ENCODE results near the gene ASIC4. TPM values are rescaled to one million over a fixed set of nuclear protein-coding genes. Genes with fewer than 3 reads are reported as not detected.

ASIC4 gene
- total and polyA plus RNA-seq, 2 of the 13 experiments (the other 11 are each of a cell fraction or from before 2014, with no cell fraction given): 0.03 TPM; not detected in 1

- TF ChIP-seq CHD4 (IDR thresholded peaks at IDR 0.05; ENCODE audit: borderline replicate concordance, low read length) (no peak), FOXA1 (IDR thresholded peaks at IDR 0.05) (no peak), FOXA1 (CRISPR knock-in tag; IDR thresholded peaks at IDR 0.05) (no peak), U2AF1 (optimal IDR thresholded peaks at IDR 0.05; ENCODE audit: low read depth, low read length) (peak; percentile 61), ZSCAN20 (CRISPR knock-in tag; IDR thresholded peaks at IDR 0.05; ENCODE audit: borderline replicate concordance) (no peak), TGIF2 (CRISPR knock-in tag; IDR thresholded peaks at IDR 0.05) (no peak), ZNF615 (CRISPR knock-in tag; IDR thresholded peaks at IDR 0.05; ENCODE audit: borderline replicate concordance) (no peak), ZFP1 (CRISPR knock-in tag; IDR thresholded peaks at IDR 0.05) (no peak), SP140L (CRISPR knock-in tag; IDR thresholded peaks at IDR 0.05; ENCODE audit: borderline replicate concordance) (no peak), SYNCRIP (IDR thresholded peaks at IDR 0.05; ENCODE audit: insufficient read depth, low read depth, low read length) (no peak), NR1H2 (CRISPR knock-in tag; IDR thresholded peaks at IDR 0.05; ENCODE audit: borderline replicate concordance, low read depth) (no peak), KDM2A (CRISPR knock-in tag; IDR thresholded peaks at IDR 0.05; ENCODE audit: borderline replicate concordance, low read depth) (peak; percentile 66; the same call in 1 of the 2 replicates), POLR2G (IDR thresholded peaks at IDR 0.05; ENCODE audit: low read depth, low read length) (peak; percentile 78), ZBTB40 (IDR thresholded peaks at IDR 0.05) (no peak), ZBTB40 (CRISPR knock-in tag; IDR thresholded peaks at IDR 0.05) (peak; percentile 40; the same call in 1 of the 2 replicates), ETV5 (CRISPR knock-in tag; IDR thresholded peaks at IDR 0.05; ENCODE audit: borderline replicate concordance) (no peak; the same call in 1 of the 2 replicates), MEIS1 (CRISPR knock-in tag; IDR thresholded peaks at IDR 0.05; ENCODE audit: borderline replicate concordance) (no peak), ZNF549 (CRISPR knock-in tag; IDR thresholded peaks at IDR 0.05) (no peak), ZNF512 (CRISPR knock-in tag; IDR thresholded peaks at IDR 0.05) (no peak), AHR (CRISPR knock-in tag; IDR thresholded peaks at IDR 0.05) (no peak)
- TF ChIP-seq, protein P1, sequence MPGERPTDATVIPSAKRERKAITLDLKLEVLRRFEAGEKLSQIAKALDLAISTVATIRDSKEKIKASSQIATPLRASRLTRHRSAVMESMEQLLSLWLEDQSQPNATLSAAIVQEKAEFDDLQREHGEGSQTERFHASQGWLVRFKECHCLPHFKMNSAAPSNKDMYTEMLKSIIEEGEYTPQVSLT (CRISPR knock-in tag; IDR thresholded peaks at IDR 0.05; ENCODE audit: borderline replicate concordance, low read depth): no peak
Measured at GRCh38 chr2:219567791-219568361, 53.6 kb downstream of the ASIC4 start (continued).

All from HepG2 (cell line).